HEK293 (cell line): ENCODE results near the gene DISC1.

Experiments used
- CTCF ChIA-PET: fragments of 350-600 bp; formaldehyde crosslinking; extraction: SDS; loops from one replicate; lab custom pipeline; 2021; ENCODE audit warnings: antibody characterized with exemption; lab: Yijun Ruan, JAX
- POLR2A ChIA-PET: fragments of 300-600 bp; formaldehyde crosslinking; extraction: SDS; loops from one replicate; lab custom pipeline; 2020; ENCODE audit warnings: antibody characterized with exemption, inconsistent platforms; lab: Yijun Ruan, JAX
- H3K27ac ChIP-seq: fragments of 200-500 bp; sonication (Bioruptor generic); 2 replicates; pipeline ENCODE4 v1.5.1; 2014; ENCODE audit warnings: low read depth, low read length, control low read depth, inconsistent platforms; ENCODE audit errors: extremely low read depth
- H3K36me3 ChIP-seq, 2 experiments: fragments of 200-500 bp in 1 of 2; sonication (Bioruptor generic) in 1 of 2; 1 replicate in 1 of 2; 2 replicates in 1 of 2; pipeline ENCODE4 v1.5.1; 2014 to 2017; ENCODE audit warnings: inconsistent platforms in 2 of 2, low read length in 2 of 2; ENCODE audit not compliant: control insufficient read depth in 2 of 2, insufficient read depth in 1 of 2
- H3K4me1 ChIP-seq: fragments of 200-500 bp; sonication (Bioruptor generic); 2 replicates; pipeline ENCODE4 v1.5.1; 2014; ENCODE audit warnings: mild to moderate bottlenecking, low read length, inconsistent platforms; ENCODE audit not compliant: control insufficient read depth, insufficient read depth
- H3K4me3 ChIP-seq: 2 replicates; pipeline ENCODE4 v1.5.1; 2011; ENCODE audit warnings: low read depth, mild to moderate bottlenecking, control low read depth, low read length, moderate library complexity
- H3K9me3 ChIP-seq: fragments of 200-500 bp; sonication (Bioruptor generic); 2 replicates; pipeline ENCODE4 v1.5.1; 2014; ENCODE audit warnings: low read depth, low read length, inconsistent platforms; ENCODE audit not compliant: control insufficient read depth, insufficient read depth
- FEZF1 ChIP-seq: fragments of 450-650 bp; formaldehyde crosslinking; IDR thresholded peaks from 2 replicates; pipeline ENCODE4 v1.5.1; 2016; ENCODE audit warnings: missing biosample characterization, missing genetic modification characterization
- IKZF3 ChIP-seq: fragments of 450-650 bp; IDR thresholded peaks from 2 replicates; pipeline ENCODE4 v1.5.0; 2018; ENCODE audit warnings: missing biosample characterization, mild to moderate bottlenecking, missing genetic modification characterization, moderate library complexity
- KLF16 ChIP-seq: fragments of 450-650 bp; formaldehyde crosslinking; IDR thresholded peaks from 2 replicates; pipeline ENCODE4 v1.5.1; 2017; ENCODE audit warnings: missing biosample characterization, missing genetic modification characterization
- OVOL3 ChIP-seq: fragments of 450-650 bp; formaldehyde crosslinking; IDR thresholded peaks from 2 replicates; pipeline ENCODE4 v1.5.1; 2016; ENCODE audit warnings: missing biosample characterization, missing genetic modification characterization
- SALL2 ChIP-seq: fragments of 450-650 bp; formaldehyde crosslinking; IDR thresholded peaks from 2 replicates; pipeline ENCODE4 v1.5.0; 2017; ENCODE audit warnings: missing biosample characterization, mild to moderate bottlenecking, missing genetic modification characterization, borderline replicate concordance
- TRIM28 ChIP-seq: IDR thresholded peaks from 2 replicates; pipeline ENCODE4 v1.6.1; 2011; ENCODE audit warnings: low read length, control low read depth, borderline replicate concordance
- TSHZ1 ChIP-seq: fragments of 450-650 bp; formaldehyde crosslinking; IDR thresholded peaks from 2 replicates; pipeline ENCODE4 v1.5.1; 2016; ENCODE audit warnings: missing biosample characterization, missing genetic modification characterization, borderline replicate concordance
- WT1 ChIP-seq: fragments of 450-650 bp; formaldehyde crosslinking; IDR thresholded peaks from 2 replicates; pipeline ENCODE4 v1.5.1; 2016; ENCODE audit warnings: missing biosample characterization, missing genetic modification characterization
- ZBTB20 ChIP-seq: fragments of 450-650 bp; formaldehyde crosslinking; IDR thresholded peaks from 2 replicates; pipeline ENCODE4 v1.5.1; 2016; ENCODE audit warnings: missing biosample characterization, missing genetic modification characterization
- ZNF10 ChIP-seq: fragments of 450-650 bp; formaldehyde crosslinking; IDR thresholded peaks from 2 replicates; pipeline ENCODE4 v1.5.1; 2017; ENCODE audit warnings: missing biosample characterization, missing genetic modification characterization
- ZNF133 ChIP-seq: fragments of 450-650 bp; formaldehyde crosslinking; IDR thresholded peaks from 2 replicates; pipeline ENCODE4 v1.5.1; 2016; ENCODE audit warnings: missing biosample characterization, missing genetic modification characterization
- ZNF157 ChIP-seq: fragments of 450-650 bp; formaldehyde crosslinking; IDR thresholded peaks from 2 replicates; pipeline ENCODE4 v1.5.1; 2016; ENCODE audit warnings: missing biosample characterization, missing genetic modification characterization
- ZNF174 ChIP-seq: fragments of 450-650 bp; formaldehyde crosslinking; IDR thresholded peaks from 2 replicates; pipeline ENCODE4 v1.5.0; 2017; ENCODE audit warnings: missing biosample characterization, mild to moderate bottlenecking, missing genetic modification characterization
- ZNF24 ChIP-seq: fragments of 450-650 bp; formaldehyde crosslinking; IDR thresholded peaks from 2 replicates; pipeline ENCODE4 v1.5.1; 2016; ENCODE audit warnings: missing biosample characterization, missing genetic modification characterization
- ZNF324 ChIP-seq: fragments of 450-650 bp; formaldehyde crosslinking; IDR thresholded peaks from 2 replicates; pipeline ENCODE4 v1.5.1; 2016; ENCODE audit warnings: missing biosample characterization, missing genetic modification characterization
- ZNF350 ChIP-seq: fragments of 450-650 bp; formaldehyde crosslinking; IDR thresholded peaks from 2 replicates; pipeline ENCODE4 v1.5.0; 2017; ENCODE audit warnings: missing biosample characterization, mild to moderate bottlenecking, missing genetic modification characterization
- ZNF366 ChIP-seq: fragments of 450-650 bp; formaldehyde crosslinking; conservative IDR thresholded peaks from 2 replicates; pipeline ENCODE4 v1.5.1; 2016; ENCODE audit warnings: missing biosample characterization, missing genetic modification characterization
- ZNF37A ChIP-seq: fragments of 450-650 bp; IDR thresholded peaks from 2 replicates; pipeline ENCODE4 v1.5.1; 2018; ENCODE audit warnings: missing biosample characterization, missing genetic modification characterization
- ZNF426 ChIP-seq: fragments of 450-650 bp; formaldehyde crosslinking; IDR thresholded peaks from 2 replicates; pipeline ENCODE4 v1.5.1; 2017; ENCODE audit warnings: missing biosample characterization, missing genetic modification characterization, mild to moderate bottlenecking, inconsistent platforms, moderate library complexity
- ZNF501 ChIP-seq: fragments of 450-650 bp; formaldehyde crosslinking; IDR thresholded peaks from 2 replicates; pipeline ENCODE4 v1.5.1; 2016; ENCODE audit warnings: missing biosample characterization, missing genetic modification characterization
- ZNF544 ChIP-seq: fragments of 450-650 bp; formaldehyde crosslinking; IDR thresholded peaks from 2 replicates; pipeline ENCODE4 v1.5.0; 2017; ENCODE audit warnings: missing biosample characterization, missing genetic modification characterization
- ZNF621 ChIP-seq: fragments of 450-650 bp; formaldehyde crosslinking; IDR thresholded peaks from 2 replicates; pipeline ENCODE4 v1.5.1; 2017; ENCODE audit warnings: missing biosample characterization, missing genetic modification characterization
- ZNF623 ChIP-seq: fragments of 450-650 bp; formaldehyde crosslinking; IDR thresholded peaks from 2 replicates; pipeline ENCODE4 v1.5.1; 2016; ENCODE audit warnings: missing biosample characterization, missing genetic modification characterization
- ZNF639 ChIP-seq: fragments of 450-650 bp; formaldehyde crosslinking; IDR thresholded peaks from 2 replicates; pipeline ENCODE4 v1.5.1; 2016; ENCODE audit warnings: missing biosample characterization, missing genetic modification characterization
- ZNF664 ChIP-seq: fragments of 450-650 bp; formaldehyde crosslinking; IDR thresholded peaks from 2 replicates; pipeline ENCODE4 v1.5.1; 2016; ENCODE audit warnings: missing biosample characterization, missing genetic modification characterization
- ZXDB ChIP-seq: fragments of 450-650 bp; formaldehyde crosslinking; IDR thresholded peaks from 2 replicates; pipeline ENCODE4 v1.5.1; 2016; ENCODE audit warnings: missing biosample characterization, missing genetic modification characterization
- TF ChIP-seq, protein P1 (sequence below): fragments of 450-650 bp; formaldehyde crosslinking; IDR thresholded peaks from 2 replicates; pipeline ENCODE4 v1.5.1; 2016; ENCODE audit warnings: missing biosample characterization, missing genetic modification characterization, low read depth
- TF ChIP-seq, protein P2 (sequence below): fragments of 450-650 bp; formaldehyde crosslinking; IDR thresholded peaks from 2 replicates; pipeline ENCODE4 v1.5.1; 2016; ENCODE audit warnings: missing biosample characterization, missing genetic modification characterization

DISC1 gene

GRCh38 chr1:231602673-231602984, 24.0 kb upstream of the DISC1 start (continued):
- peak; percentile 55 for TF ChIP-seq ZNF366 (tag by site-specific recombination)
- TF ChIP-seq, all 188 proteins: peak for 5

DNA sequence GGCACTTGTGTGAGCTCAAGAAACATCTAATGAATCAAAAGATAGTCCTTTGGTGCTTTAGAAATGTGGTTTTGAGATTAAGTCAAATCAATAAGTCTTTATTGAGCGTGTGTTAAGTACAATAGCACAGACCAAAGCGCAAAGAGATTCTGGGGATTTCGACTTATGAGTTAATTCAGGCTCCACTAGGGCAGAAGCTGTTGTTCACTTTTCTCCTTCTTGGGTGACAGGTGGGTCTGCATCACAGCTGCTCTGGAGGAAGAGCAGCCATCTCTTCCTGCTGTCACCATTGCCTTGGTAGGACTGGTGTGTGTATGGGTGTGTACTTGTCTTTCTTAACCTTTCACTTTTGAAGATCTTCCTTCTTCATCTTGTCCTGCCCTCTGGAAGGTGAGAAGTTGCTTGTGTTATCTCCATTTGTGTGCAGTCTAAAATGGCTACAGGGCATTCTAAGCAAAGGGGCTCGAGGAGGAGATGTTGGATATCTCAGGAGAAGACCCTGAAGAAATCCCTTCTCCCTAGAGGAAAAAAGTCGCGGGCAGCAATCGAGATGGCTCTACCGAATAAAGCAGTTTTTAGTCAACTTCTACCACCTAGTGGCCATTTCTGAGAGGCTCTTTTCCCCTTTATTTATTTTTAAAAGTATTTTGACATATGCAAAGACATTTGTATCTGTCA, 22.9 kb upstream of the DISC1 start:
- Histone ChIP-seq H3K4me3 (peak overlapping the region; percentile 42), H3K36me3 (no peaks in the 10 kb centered on the region), H3K9me3 (no peaks in the 10 kb centered on the region), H3K27ac (no peak overlapping the region; the same call in 1 of the 2 replicates), H3K4me1 (peaks cover 26% of the 10 kb centered on the region; the same call in 1 of the 2 replicates)
- ChIA-PET POLR2A (interaction anchor here (0.6 kb wide), 1 partner anchor 184 kb away, joined by 3 read pairs; no protein-coding TSS in a partner anchor), CTCF (interaction anchor here (0.6 to 6.1 kb wide), 16 partner anchors 8 to 367 kb away, joined by 3 to 50 read pairs (median 4); no protein-coding TSS in a partner anchor)
- TF ChIP-seq ZNF350 (no peak), TRIM28 (peak; percentile 72; the same call in 1 of the 2 replicates), IKZF3 (tag by site-specific recombination) (peak; percentile 96), ZNF37A (tag by site-specific recombination) (no peak), FEZF1 (tag by site-specific recombination) (peak; percentile 10; the same call in 1 of the 2 replicates), ZNF133 (tag by site-specific recombination) (no peak), ZBTB20 (tag by site-specific recombination) (peak; percentile 43; the same call in 1 of the 2 replicates), OVOL3 (tag by site-specific recombination) (no peak), KLF16 (tag by site-specific recombination) (no peak), ZNF621 (no peak), ZNF639 (tag by site-specific recombination) (no peak), ZXDB (tag by site-specific recombination) (peak; percentile 64; the same call in 1 of the 2 replicates), ZNF664 (tag by site-specific recombination) (peak; percentile 43; the same call in 1 of the 2 replicates), WT1 (tag by site-specific recombination) (no peak; the same call in 1 of the 2 replicates), ZNF174 (tag by site-specific recombination) (no peak), ZNF426 (tag by site-specific recombination) (no peak), ZNF623 (tag by site-specific recombination) (no peak), ZNF324 (tag by site-specific recombination) (no peak), ZNF10 (tag by site-specific recombination) (no peak; the same call in 1 of the 2 replicates), ZNF24 (no peak), ZNF501 (tag by site-specific recombination) (peak; percentile 49; the same call in 1 of the 2 replicates), SALL2 (no peak), TSHZ1 (tag by site-specific recombination) (peak; percentile 75), ZNF157 (tag by site-specific recombination) (no peak), ZNF544 (tag by site-specific recombination) (no peak)
- TF ChIP-seq, protein P1, sequence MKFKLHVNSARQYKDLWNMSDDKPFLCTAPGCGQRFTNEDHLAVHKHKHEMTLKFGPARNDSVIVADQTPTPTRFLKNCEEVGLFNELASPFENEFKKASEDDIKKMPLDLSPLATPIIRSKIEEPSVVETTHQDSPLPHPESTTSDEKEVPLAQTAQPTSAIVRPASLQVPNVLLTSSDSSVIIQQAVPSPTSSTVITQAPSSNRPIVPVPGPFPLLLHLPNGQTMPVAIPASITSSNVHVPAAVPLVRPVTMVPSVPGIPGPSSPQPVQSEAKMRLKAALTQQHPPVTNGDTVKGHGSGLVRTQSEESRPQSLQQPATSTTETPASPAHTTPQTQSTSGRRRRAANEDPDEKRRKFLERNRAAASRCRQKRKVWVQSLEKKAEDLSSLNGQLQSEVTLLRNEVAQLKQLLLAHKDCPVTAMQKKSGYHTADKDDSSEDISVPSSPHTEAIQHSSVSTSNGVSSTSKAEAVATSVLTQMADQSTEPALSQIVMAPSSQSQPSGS (tag by site-specific recombination) = no peak
- TF ChIP-seq, protein P2, sequence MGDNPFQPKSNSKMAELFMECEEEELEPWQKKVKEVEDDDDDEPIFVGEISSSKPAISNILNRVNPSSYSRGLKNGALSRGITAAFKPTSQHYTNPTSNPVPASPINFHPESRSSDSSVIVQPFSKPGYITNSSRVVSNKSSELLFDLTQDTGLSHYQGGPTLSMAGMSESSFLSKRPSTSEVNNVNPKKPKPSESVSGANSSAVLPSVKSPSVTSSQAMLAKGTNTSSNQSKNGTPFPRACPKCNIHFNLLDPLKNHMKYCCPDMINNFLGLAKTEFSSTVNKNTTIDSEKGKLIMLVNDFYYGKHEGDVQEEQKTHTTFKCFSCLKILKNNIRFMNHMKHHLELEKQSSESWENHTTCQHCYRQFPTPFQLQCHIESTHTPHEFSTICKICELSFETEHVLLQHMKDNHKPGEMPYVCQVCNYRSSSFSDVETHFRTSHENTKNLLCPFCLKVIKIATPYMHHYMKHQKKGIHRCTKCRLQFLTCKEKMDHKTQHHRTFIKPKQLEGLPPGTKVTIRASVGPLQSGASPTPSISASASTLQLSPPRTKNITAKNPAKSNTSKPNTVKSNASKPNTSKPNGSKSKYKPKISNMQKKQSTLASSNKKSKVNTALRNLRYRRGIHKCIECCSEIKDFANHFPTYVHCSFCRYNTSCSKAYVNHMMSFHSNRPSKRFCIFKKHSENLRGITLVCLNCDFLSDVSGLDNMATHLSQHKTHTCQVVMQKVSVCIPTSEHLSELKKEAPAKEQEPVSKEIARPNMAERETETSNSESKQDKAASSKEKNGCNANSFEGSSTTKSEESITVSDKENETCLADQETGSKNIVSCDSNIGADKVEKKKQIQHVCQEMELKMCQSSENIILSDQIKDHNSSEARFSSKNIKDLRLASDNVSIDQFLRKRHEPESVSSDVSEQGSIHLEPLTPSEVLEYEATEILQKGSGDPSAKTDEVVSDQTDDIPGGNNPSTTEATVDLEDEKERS (tag by site-specific recombination) = no peak
